ENCODE data around the gene AGAP1. TPM values are rescaled to one million over a fixed set of nuclear protein-coding genes. Genes with fewer than 3 reads are reported as not detected.

Gene AGAP1
- total RNA-seq, 4 donors from 2014 or later: 33.7 to 55.2 (median 37.5) TPM

GRCh38 chr2:236161082-236161462 is 667.2 kb downstream of the AGAP1 start:
- TF ChIP-seq, protein P1, sequence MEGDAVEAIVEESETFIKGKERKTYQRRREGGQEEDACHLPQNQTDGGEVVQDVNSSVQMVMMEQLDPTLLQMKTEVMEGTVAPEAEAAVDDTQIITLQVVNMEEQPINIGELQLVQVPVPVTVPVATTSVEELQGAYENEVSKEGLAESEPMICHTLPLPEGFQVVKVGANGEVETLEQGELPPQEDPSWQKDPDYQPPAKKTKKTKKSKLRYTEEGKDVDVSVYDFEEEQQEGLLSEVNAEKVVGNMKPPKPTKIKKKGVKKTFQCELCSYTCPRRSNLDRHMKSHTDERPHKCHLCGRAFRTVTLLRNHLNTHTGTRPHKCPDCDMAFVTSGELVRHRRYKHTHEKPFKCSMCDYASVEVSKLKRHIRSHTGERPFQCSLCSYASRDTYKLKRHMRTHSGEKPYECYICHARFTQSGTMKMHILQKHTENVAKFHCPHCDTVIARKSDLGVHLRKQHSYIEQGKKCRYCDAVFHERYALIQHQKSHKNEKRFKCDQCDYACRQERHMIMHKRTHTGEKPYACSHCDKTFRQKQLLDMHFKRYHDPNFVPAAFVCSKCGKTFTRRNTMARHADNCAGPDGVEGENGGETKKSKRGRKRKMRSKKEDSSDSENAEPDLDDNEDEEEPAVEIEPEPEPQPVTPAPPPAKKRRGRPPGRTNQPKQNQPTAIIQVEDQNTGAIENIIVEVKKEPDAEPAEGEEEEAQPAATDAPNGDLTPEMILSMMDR (IDR thresholded peaks at IDR 0.05): no peak
- no peak for TF ChIP-seq EP300 (IDR thresholded peaks at IDR 0.05)
- no peak for TF ChIP-seq POLR2AphosphoS5 (IDR thresholded peaks at IDR 0.05)
- TF ChIP-seq POLR2A (IDR thresholded peaks at IDR 0.05): no peak
- peaks cover 88% of the 10 kb centered on the region for H3K27me3 ChIP-seq
- H3K4me1 ChIP-seq: peaks cover 0 to 34% (median 22%) of the 10 kb centered on the region in 3 donors
- no peaks in the 10 kb centered on the region for H3K36me3 ChIP-seq
- 61 to 72% methylated on average over 6 to 10 of the region's 15 CpGs for WGBS, 2 donors (ENCODE audit: low coverage in 1 of 2)
- no peak overlapping the region for H3K27ac ChIP-seq
- ATAC-seq: no peak
- H3K4me3 ChIP-seq: no peak overlapping the region
- H3K9me3 ChIP-seq: no peaks in the 10 kb centered on the region

GRCh38 chr2:236161531-236161930 is 667.7 kb downstream of the AGAP1 start:
- H3K27me3 ChIP-seq: peaks cover 90% of the 10 kb centered on the region
- TF ChIP-seq EP300 (IDR thresholded peaks at IDR 0.05) (no peak), POLR2A (IDR thresholded peaks at IDR 0.05) (no peak), POLR2AphosphoS5 (IDR thresholded peaks at IDR 0.05) (no peak)
- TF ChIP-seq, protein P1 (IDR thresholded peaks at IDR 0.05): no peak
- H3K36me3 ChIP-seq: no peaks in the 10 kb centered on the region
- peaks cover 0 to 38% (median 27%) of the 10 kb centered on the region in 3 donors for H3K4me1 ChIP-seq
- H3K27ac ChIP-seq: no peak overlapping the region
- ATAC-seq: no peak
- H3K9me3 ChIP-seq: no peaks in the 10 kb centered on the region
- no peak overlapping the region for H3K4me3 ChIP-seq
- no CpG with 5 or more reads among the region's 12 CpGs for WGBS, 2 donors (ENCODE audit: low coverage in 1 of 2)

- Histone ChIP-seq H3K4me1 (peaks cover 0 to 46% (median 34%) of the 10 kb centered on the region in 3 donors), H3K27ac (no peak overlapping the region), H3K9me3 (no peaks in the 10 kb centered on the region), H3K27me3 (peaks cover 97% of the 10 kb centered on the region), H3K4me3 (no peak overlapping the region), H3K36me3 (no peaks in the 10 kb centered on the region)
- 58 to 82% methylated on average over 5 to 6 of the region's 16 CpGs for WGBS, 2 donors (ENCODE audit: low coverage in 1 of 2)
- TF ChIP-seq POLR2A (IDR thresholded peaks at IDR 0.05): no peak
- TF ChIP-seq EP300 (IDR thresholded peaks at IDR 0.05): no peak
- TF ChIP-seq POLR2AphosphoS5 (IDR thresholded peaks at IDR 0.05): no peak
- TF ChIP-seq, protein P1 (IDR thresholded peaks at IDR 0.05): no peak
- ATAC-seq: no peak
These were observed 668.4 kb downstream of the AGAP1 start for GRCh38 chr2:236162031-236162845.

GRCh38 chr2:236162882-236163470 is 669.1 kb downstream of the AGAP1 start:
- ATAC-seq: no peak
- no peak overlapping the region for H3K27ac ChIP-seq
- no peaks in the 10 kb centered on the region for H3K9me3 ChIP-seq
- WGBS, 2 donors (ENCODE audit: low coverage in 1 of 2): 47 to 77% methylated on average over 3 to 8 of the region's 33 CpGs
- H3K4me3 ChIP-seq: no peak overlapping the region
- no peaks in the 10 kb centered on the region for H3K36me3 ChIP-seq
- H3K4me1 ChIP-seq: peaks cover 0 to 53% (median 41%) of the 10 kb centered on the region in 3 donors
- H3K27me3 ChIP-seq: peaks cover 100% of the 10 kb centered on the region
- TF ChIP-seq POLR2A (IDR thresholded peaks at IDR 0.05): no peak
- TF ChIP-seq, protein P1 (IDR thresholded peaks at IDR 0.05): no peak
- no peak for TF ChIP-seq POLR2AphosphoS5 (IDR thresholded peaks at IDR 0.05)
- no peak for TF ChIP-seq EP300 (IDR thresholded peaks at IDR 0.05)
